Fibroblast of mammary gland (primary cell): ENCODE measurements around the gene FMN1.

Experiments used
- DNase-seq: peaks from one replicate; pipeline ENCODE4 v3.0.0-alpha.2; 2010; ENCODE audit warnings: low read depth
- H3K4me3 ChIP-seq: 2 replicates; pipeline ENCODE4 v1.5.1; 2011; ENCODE audit warnings: low read depth, mild to moderate bottlenecking, low read length, moderate library complexity; ENCODE audit not compliant: control insufficient read depth
- CTCF ChIP-seq: conservative IDR thresholded peaks from 2 replicates; pipeline ENCODE4 v1.5.1; 2011; ENCODE audit warnings: low read depth, low read length, inconsistent platforms; ENCODE audit not compliant: control insufficient read depth, insufficient read depth

The FMN1 gene

GRCh38 chr15:32718821-32719716, 475.4 kb downstream of the FMN1 start:
- DNase-seq: no peak
- TF ChIP-seq CTCF: no peak
- peak overlapping the region; percentile 65 for H3K4me3 ChIP-seq

- H3K4me3 ChIP-seq: peak overlapping the region; percentile 65
- TF ChIP-seq CTCF: no peak
- DNase-seq: peak; percentile 41
These were observed 476.2 kb downstream of the FMN1 start for GRCh38 chr15:32718227-32718820.

- H3K4me3 ChIP-seq: peak within 1 kb of the TSS; percentile 65
- no peak for DNase-seq
- TF ChIP-seq CTCF: no peak
These were observed 476.9 kb downstream of the FMN1 start, which contains the start of gene GREM1 for GRCh38 chr15:32717426-32718226. Gene GREM1 (plus strand): TSS chr15:32718004. CDS start chr15:32730691, 12,687 bp downstream.

- DNase-seq: no peak
- no peak for TF ChIP-seq CTCF
- H3K4me3 ChIP-seq: peak overlapping the region; percentile 65
These were observed 477.5 kb downstream of the FMN1 start for GRCh38 chr15:32716915-32717425.

- no peak for TF ChIP-seq CTCF
- no peak overlapping the region for H3K4me3 ChIP-seq
- no peak for DNase-seq
These were observed 478.1 kb downstream of the FMN1 start for GRCh38 chr15:32716216-32716914.
